HEK293T (cell line): Measurements from ENCODE around the gene ZNF674.
A peak's percentile ranks its signal among the peaks of the same experiment; 100 is the strongest.

Experiments
- CTCF ChIA-PET: fragments of 350-600 bp; formaldehyde crosslinking; extraction: SDS; loops from one replicate; lab custom pipeline; 2021; ENCODE audit warnings: antibody characterized with exemption, inconsistent platforms; lab: Yijun Ruan, JAX
- POLR2A ChIA-PET: fragments of 350-600 bp; formaldehyde crosslinking; extraction: SDS; loops from one replicate; lab custom pipeline; 2020; ENCODE audit warnings: antibody characterized with exemption, inconsistent platforms; lab: Yijun Ruan, JAX
- DNase-seq: peaks from one replicate; pipeline ENCODE4 v3.0.0; 2012; ENCODE audit warnings: mixed read lengths; ENCODE audit errors: extremely low spot score
- ARNT ChIP-seq: fragments of 450-650 bp; IDR thresholded peaks from 2 replicates; pipeline ENCODE4 v1.6.1; 2017; ENCODE audit warnings: mild to moderate bottlenecking
- BHLHE40 ChIP-seq: fragments of 450-650 bp; IDR thresholded peaks from 2 replicates; pipeline ENCODE4 v1.6.1; 2016; ENCODE audit warnings: mild to moderate bottlenecking, moderate library complexity, borderline replicate concordance
- CTBP1 ChIP-seq: fragments of 450-650 bp; IDR thresholded peaks from 2 replicates; pipeline ENCODE4 v1.6.1; 2016; ENCODE audit warnings: borderline replicate concordance
- ELF4 ChIP-seq: fragments of 450-650 bp; IDR thresholded peaks from 2 replicates; pipeline ENCODE4 v1.6.1; 2017; ENCODE audit warnings: antibody characterized with exemption
- FOXA1 ChIP-seq: fragments of 450-650 bp; IDR thresholded peaks from 2 replicates; pipeline ENCODE4 v1.6.1; 2016; ENCODE audit warnings: mild to moderate bottlenecking
- FOXK2 ChIP-seq: fragments of 450-650 bp; IDR thresholded peaks from 2 replicates; pipeline ENCODE4 v1.6.1; 2016; ENCODE audit warnings: mild to moderate bottlenecking
- FOXM1 ChIP-seq: fragments of 450-650 bp; IDR thresholded peaks from 2 replicates; pipeline ENCODE4 v1.6.1; 2017; ENCODE audit warnings: mild to moderate bottlenecking, borderline replicate concordance
- HDGF ChIP-seq: fragments of 450-650 bp; IDR thresholded peaks from 2 replicates; pipeline ENCODE4 v1.6.1; 2017; ENCODE audit warnings: antibody characterized with exemption, borderline replicate concordance
- L3MBTL2 ChIP-seq: fragments of 450-650 bp; conservative IDR thresholded peaks from 2 replicates; pipeline ENCODE4 v1.6.1; 2016; ENCODE audit warnings: mild to moderate bottlenecking
- LEF1 ChIP-seq: fragments of 450-650 bp; IDR thresholded peaks from 2 replicates; pipeline ENCODE4 v1.6.1; 2017; ENCODE audit warnings: mild to moderate bottlenecking, borderline replicate concordance
- NFRKB ChIP-seq: fragments of 450-650 bp; IDR thresholded peaks from 2 replicates; pipeline ENCODE4 v1.6.1; 2016; ENCODE audit warnings: mild to moderate bottlenecking, moderate library complexity
- PKNOX1 ChIP-seq: fragments of 450-650 bp; IDR thresholded peaks from 2 replicates; pipeline ENCODE4 v1.6.1; 2016
- SP1 ChIP-seq: fragments of 450-650 bp; IDR thresholded peaks from 2 replicates; pipeline ENCODE4 v1.6.1; 2017
- SUZ12 ChIP-seq: fragments of 450-650 bp; IDR thresholded peaks from 2 replicates; pipeline ENCODE4 v1.6.1; 2016; ENCODE audit warnings: mild to moderate bottlenecking
- TARDBP ChIP-seq: fragments of 450-650 bp; IDR thresholded peaks from 2 replicates; pipeline ENCODE4 v1.6.1; 2016
- ZNF384 ChIP-seq: fragments of 450-650 bp; IDR thresholded peaks from 2 replicates; pipeline ENCODE4 v1.6.1; 2016

Gene ZNF674

GRCh38 chrX:46569621-46570020, 24.4 kb upstream of the ZNF674 start:
- DNase-seq: no peak
- CTCF ChIA-PET: no interaction called here
- TF ChIP-seq TARDBP (no peak), BHLHE40 (no peak), FOXK2 (no peak), L3MBTL2 (no peak), FOXA1 (no peak), LEF1 (no peak), FOXM1 (no peak)
- POLR2A ChIA-PET: no interaction called here

DNA sequence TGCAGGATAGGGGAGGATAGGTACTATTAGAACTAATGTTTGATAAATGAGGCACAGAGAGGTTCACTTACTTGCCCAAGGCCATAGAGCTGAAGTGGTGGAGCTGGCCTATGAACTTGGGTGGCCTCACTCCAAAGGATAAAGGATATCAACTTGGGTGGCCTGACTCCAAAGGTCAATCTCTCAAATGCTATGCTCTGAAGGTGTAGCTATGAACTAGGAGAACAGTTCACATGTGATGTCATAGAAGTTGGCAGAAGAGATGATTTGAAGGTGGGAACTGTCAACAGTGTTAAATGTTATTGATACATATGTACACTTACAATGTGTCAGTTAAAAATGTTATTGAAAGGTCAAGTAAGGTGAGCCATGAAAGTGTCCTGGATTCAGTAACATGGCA, 22.2 kb upstream of the ZNF674 start:
- no peak for DNase-seq
- CTCF ChIA-PET: no interaction called here
- TF ChIP-seq HDGF (no peak), FOXM1 (no peak)
- POLR2A ChIA-PET: no interaction called here

GRCh38 chrX:46561824-46562657, 16.8 kb upstream of the ZNF674 start:
- DNase-seq: no peak
- no peak for TF ChIP-seq ARNT
- no peak for TF ChIP-seq L3MBTL2
- no peak for TF ChIP-seq NFRKB
- TF ChIP-seq ELF4: no peak
- TF ChIP-seq ZNF384: no peak
- TF ChIP-seq BHLHE40: no peak
- no peak for TF ChIP-seq LEF1
- TF ChIP-seq SUZ12: no peak
- TF ChIP-seq PKNOX1: no peak
- TF ChIP-seq FOXK2: no peak
- TF ChIP-seq SP1: no peak
- no peak for TF ChIP-seq TARDBP
- no peak for TF ChIP-seq HDGF
- CTCF ChIA-PET: no interaction called here
- POLR2A ChIA-PET: no interaction called here

DNA sequence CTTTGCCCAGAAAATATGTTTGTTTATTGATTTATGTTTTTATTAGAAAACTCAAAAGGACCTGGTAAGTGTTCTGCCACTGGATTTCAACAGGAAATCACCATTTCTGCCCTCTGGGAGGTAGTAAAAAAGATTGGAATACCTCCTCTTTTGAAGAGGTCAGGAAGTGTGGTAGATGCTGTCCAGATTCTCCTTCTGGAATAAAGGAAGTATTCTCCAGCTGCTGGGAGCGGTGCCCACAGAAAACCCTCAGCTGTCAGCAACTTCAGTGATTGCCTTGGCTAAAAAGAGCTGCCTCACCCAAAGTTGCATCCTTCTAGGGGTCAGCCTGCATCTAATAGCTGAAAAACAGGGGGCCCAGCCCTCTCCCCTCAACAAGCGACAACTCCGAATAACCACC, 13.8 kb upstream of the ZNF674 start:
- no peak for DNase-seq
- POLR2A ChIA-PET: no interaction called here
- CTCF ChIA-PET: no interaction called here
- TF ChIP-seq FOXK2 (no peak), SP1 (no peak), ZNF384 (no peak), HDGF (no peak), FOXA1 (no peak)

GRCh38 chrX:46554942-46555341, 9.7 kb upstream of the ZNF674 start:
- ChIA-PET POLR2A (no interaction called here), CTCF (interaction anchor here (1.3 kb wide), 1 partner anchor 131 kb away, joined by 6 read pairs; no protein-coding TSS in a partner anchor)
- TF ChIP-seq ZNF384 (0 out of 2 replicates have a peak, but pooled peaks have one; percentile 41), PKNOX1 (no peak), SP1 (no peak), SUZ12 (no peak), HDGF (no peak), TARDBP (no peak)
- no peak for DNase-seq

GRCh38 chrX:46553935-46554334, 8.7 kb upstream of the ZNF674 start:
- POLR2A ChIA-PET: no interaction called here
- DNase-seq: no peak
- TF ChIP-seq FOXM1: no peak
- TF ChIP-seq CTBP1: no peak
- TF ChIP-seq ARNT: no peak
- no peak for TF ChIP-seq BHLHE40
- CTCF ChIA-PET: interaction anchor here (0.7 kb wide), 1 partner anchor 32 kb away, joined by 3 read pairs; no protein-coding TSS in a partner anchor

DNA sequence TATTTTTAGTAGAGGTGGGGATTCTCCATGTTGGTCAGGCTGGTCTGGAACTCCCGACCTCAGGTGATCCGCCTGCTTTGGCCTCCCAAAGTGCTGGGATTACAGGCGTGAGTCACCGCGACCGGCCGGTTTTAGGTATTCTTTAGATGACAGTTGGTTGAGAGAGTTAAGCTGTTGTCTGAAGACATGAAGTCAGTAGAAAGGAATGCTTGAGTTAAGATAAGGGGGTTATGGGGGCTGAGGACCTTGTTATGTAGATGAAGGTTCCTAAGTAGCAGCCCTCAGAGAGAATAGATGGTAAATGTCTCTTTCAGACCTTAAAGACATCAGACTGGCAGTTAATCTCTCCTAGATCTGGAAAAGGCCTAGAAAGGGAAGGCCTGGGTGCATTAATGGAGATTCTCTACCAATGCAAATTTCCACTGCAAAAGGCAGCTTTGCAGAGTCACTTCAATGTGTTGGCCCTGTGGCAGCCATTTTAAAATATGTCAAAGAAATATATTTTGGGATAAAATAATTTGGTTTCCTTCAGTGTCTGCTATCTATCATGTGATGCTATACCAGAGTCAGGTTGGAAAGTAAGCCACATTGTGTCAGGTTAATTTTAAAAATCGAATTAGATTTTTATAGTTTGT, 6.4 kb upstream of the ZNF674 start:
- TF ChIP-seq FOXA1: no peak
- TF ChIP-seq SUZ12: no peak
- TF ChIP-seq FOXM1: no peak
- TF ChIP-seq PKNOX1: no peak
- no peak for TF ChIP-seq SP1
- no peak for TF ChIP-seq ELF4
- TF ChIP-seq FOXK2: no peak
- TF ChIP-seq ARNT: no peak
- no peak for TF ChIP-seq NFRKB
- no peak for TF ChIP-seq LEF1
- TF ChIP-seq BHLHE40: no peak
- TF ChIP-seq HDGF: no peak
- TF ChIP-seq TARDBP: no peak
- TF ChIP-seq L3MBTL2: no peak
- no peak for TF ChIP-seq ZNF384
- POLR2A ChIA-PET: no interaction called here
- CTCF ChIA-PET: interaction anchor here (0.6 kb wide), 1 partner anchor 146 kb away, joined by 4 read pairs; no protein-coding TSS in a partner anchor
- DNase-seq: no peak
